HEK293 (cell line): ENCODE data around the gene DOK3.

Experiments used
- CTCF ChIA-PET: fragments of 350-600 bp; formaldehyde crosslinking; extraction: SDS; loops from one replicate; lab custom pipeline; 2021; ENCODE audit warnings: antibody characterized with exemption; lab: Yijun Ruan, JAX
- POLR2A ChIA-PET: fragments of 300-600 bp; formaldehyde crosslinking; extraction: SDS; loops from one replicate; lab custom pipeline; 2020; ENCODE audit warnings: antibody characterized with exemption, inconsistent platforms; lab: Yijun Ruan, JAX
- H3K27ac ChIP-seq: fragments of 200-500 bp; sonication (Bioruptor generic); 2 replicates; pipeline ENCODE4 v1.5.1; 2014; ENCODE audit warnings: low read depth, low read length, control low read depth, inconsistent platforms; ENCODE audit errors: extremely low read depth
- H3K36me3 ChIP-seq, 2 experiments: fragments of 200-500 bp in 1 of 2; sonication (Bioruptor generic) in 1 of 2; 1 replicate in 1 of 2; 2 replicates in 1 of 2; pipeline ENCODE4 v1.5.1; 2014 to 2017; ENCODE audit warnings: inconsistent platforms in 2 of 2, low read length in 2 of 2; ENCODE audit not compliant: control insufficient read depth in 2 of 2, insufficient read depth in 1 of 2
- H3K4me1 ChIP-seq: fragments of 200-500 bp; sonication (Bioruptor generic); 2 replicates; pipeline ENCODE4 v1.5.1; 2014; ENCODE audit warnings: mild to moderate bottlenecking, low read length, inconsistent platforms; ENCODE audit not compliant: control insufficient read depth, insufficient read depth
- H3K4me3 ChIP-seq: 2 replicates; pipeline ENCODE4 v1.5.1; 2011; ENCODE audit warnings: low read depth, mild to moderate bottlenecking, control low read depth, low read length, moderate library complexity
- H3K9me3 ChIP-seq: fragments of 200-500 bp; sonication (Bioruptor generic); 2 replicates; pipeline ENCODE4 v1.5.1; 2014; ENCODE audit warnings: low read depth, low read length, inconsistent platforms; ENCODE audit not compliant: control insufficient read depth, insufficient read depth
- GLIS1 ChIP-seq: fragments of 450-650 bp; formaldehyde crosslinking; IDR thresholded peaks from 2 replicates; pipeline ENCODE4 v1.5.1; 2016; ENCODE audit warnings: missing biosample characterization, missing genetic modification characterization
- HOXC10 ChIP-seq: sonication (generic); formaldehyde crosslinking; IDR thresholded peaks from 2 replicates; pipeline ENCODE4 v1.8.1; 2023; ENCODE audit warnings: mild to moderate bottlenecking, missing genetic modification reagents
- KLF7 ChIP-seq: fragments of 450-650 bp; formaldehyde crosslinking; IDR thresholded peaks from 2 replicates; pipeline ENCODE4 v1.5.1; 2016; ENCODE audit warnings: missing biosample characterization, missing genetic modification characterization, borderline replicate concordance
- MEIS1 ChIP-seq: sonication (generic); formaldehyde crosslinking; IDR thresholded peaks from 2 replicates; pipeline ENCODE4 v1.8.1; 2022; ENCODE audit warnings: missing genetic modification reagents, mild to moderate bottlenecking, borderline replicate concordance
- PRDM4 ChIP-seq: fragments of 450-650 bp; formaldehyde crosslinking; IDR thresholded peaks from 2 replicates; pipeline ENCODE4 v1.5.1; 2017; ENCODE audit warnings: missing biosample characterization, missing genetic modification characterization
- RBAK ChIP-seq: fragments of 450-650 bp; formaldehyde crosslinking; IDR thresholded peaks from 2 replicates; pipeline ENCODE4 v1.5.1; 2016; ENCODE audit warnings: missing biosample characterization, missing genetic modification characterization
- SP3 ChIP-seq: fragments of 450-650 bp; formaldehyde crosslinking; IDR thresholded peaks from 2 replicates; pipeline ENCODE4 v1.5.1; 2016; ENCODE audit warnings: missing biosample characterization, missing genetic modification characterization
- ZFHX2 ChIP-seq: fragments of 450-650 bp; formaldehyde crosslinking; conservative IDR thresholded peaks from 2 replicates; pipeline ENCODE4 v1.5.1; 2016; ENCODE audit warnings: missing biosample characterization, missing genetic modification characterization
- ZNF10 ChIP-seq: fragments of 450-650 bp; formaldehyde crosslinking; IDR thresholded peaks from 2 replicates; pipeline ENCODE4 v1.5.1; 2017; ENCODE audit warnings: missing biosample characterization, missing genetic modification characterization
- ZNF157 ChIP-seq: fragments of 450-650 bp; formaldehyde crosslinking; IDR thresholded peaks from 2 replicates; pipeline ENCODE4 v1.5.1; 2016; ENCODE audit warnings: missing biosample characterization, missing genetic modification characterization
- ZNF184 ChIP-seq: fragments of 450-650 bp; IDR thresholded peaks from 2 replicates; pipeline ENCODE4 v1.5.1; 2018; ENCODE audit warnings: missing biosample characterization, mild to moderate bottlenecking, missing genetic modification characterization
- ZNF211 ChIP-seq: fragments of 450-650 bp; formaldehyde crosslinking; IDR thresholded peaks from 2 replicates; pipeline ENCODE4 v1.5.1; 2016; ENCODE audit warnings: low read depth, missing biosample characterization, missing genetic modification characterization
- ZNF292 ChIP-seq: fragments of 450-650 bp; formaldehyde crosslinking; IDR thresholded peaks from 2 replicates; pipeline ENCODE4 v1.5.1; 2016; ENCODE audit warnings: low read depth, missing biosample characterization, missing genetic modification characterization, borderline replicate concordance
- ZNF350 ChIP-seq: fragments of 450-650 bp; formaldehyde crosslinking; IDR thresholded peaks from 2 replicates; pipeline ENCODE4 v1.5.0; 2017; ENCODE audit warnings: missing biosample characterization, mild to moderate bottlenecking, missing genetic modification characterization
- ZNF488 ChIP-seq: fragments of 450-650 bp; formaldehyde crosslinking; IDR thresholded peaks from 2 replicates; pipeline ENCODE4 v1.5.1; 2016; ENCODE audit warnings: missing biosample characterization, missing genetic modification characterization
- ZNF530 ChIP-seq: fragments of 450-650 bp; formaldehyde crosslinking; IDR thresholded peaks from 2 replicates; pipeline ENCODE4 v1.5.1; 2016; ENCODE audit warnings: low read depth, missing biosample characterization, missing genetic modification characterization
- ZNF555 ChIP-seq: fragments of 450-650 bp; formaldehyde crosslinking; conservative IDR thresholded peaks from 2 replicates; pipeline ENCODE4 v1.5.1; 2017; ENCODE audit warnings: missing biosample characterization, mild to moderate bottlenecking, missing genetic modification characterization, inconsistent platforms
- ZNF561 ChIP-seq: fragments of 450-650 bp; IDR thresholded peaks from 2 replicates; pipeline ENCODE4 v1.5.1; 2018; ENCODE audit warnings: missing biosample characterization, missing genetic modification characterization, borderline replicate concordance
- ZNF654 ChIP-seq: fragments of 450-650 bp; formaldehyde crosslinking; IDR thresholded peaks from 2 replicates; pipeline ENCODE4 v1.5.1; 2016; ENCODE audit warnings: low read depth, missing biosample characterization, missing genetic modification characterization
- ZNF707 ChIP-seq: fragments of 450-650 bp; formaldehyde crosslinking; IDR thresholded peaks from 2 replicates; pipeline ENCODE4 v1.5.1; 2016; ENCODE audit warnings: missing biosample characterization, missing genetic modification characterization
- ZNF768 ChIP-seq: fragments of 450-650 bp; formaldehyde crosslinking; IDR thresholded peaks from 2 replicates; pipeline ENCODE4 v1.5.1; 2018; ENCODE audit warnings: missing biosample characterization, mild to moderate bottlenecking, missing genetic modification characterization
- ZNF830 ChIP-seq: fragments of 450-650 bp; IDR thresholded peaks from 2 replicates; pipeline ENCODE4 v1.5.0; 2018; ENCODE audit warnings: missing biosample characterization, missing genetic modification characterization, low read depth, mild to moderate bottlenecking, moderate library complexity
- ZSCAN16 ChIP-seq: fragments of 450-650 bp; formaldehyde crosslinking; IDR thresholded peaks from 2 replicates; pipeline ENCODE4 v1.5.1; 2016; ENCODE audit warnings: missing biosample characterization, missing genetic modification characterization
- ZSCAN18 ChIP-seq: fragments of 450-650 bp; formaldehyde crosslinking; IDR thresholded peaks from 2 replicates; pipeline ENCODE4 v1.5.1; 2016; ENCODE audit warnings: missing biosample characterization, missing genetic modification characterization
- TF ChIP-seq, protein P1 (sequence below): fragments of 450-650 bp; formaldehyde crosslinking; IDR thresholded peaks from 2 replicates; pipeline ENCODE4 v1.5.1; 2016; ENCODE audit warnings: missing biosample characterization, missing genetic modification characterization
- TF ChIP-seq, protein P2 (sequence below): fragments of 450-650 bp; formaldehyde crosslinking; IDR thresholded peaks from 2 replicates; pipeline ENCODE4 v1.5.1; 2016; ENCODE audit warnings: missing biosample characterization, missing genetic modification characterization

The DOK3 gene

DNA sequence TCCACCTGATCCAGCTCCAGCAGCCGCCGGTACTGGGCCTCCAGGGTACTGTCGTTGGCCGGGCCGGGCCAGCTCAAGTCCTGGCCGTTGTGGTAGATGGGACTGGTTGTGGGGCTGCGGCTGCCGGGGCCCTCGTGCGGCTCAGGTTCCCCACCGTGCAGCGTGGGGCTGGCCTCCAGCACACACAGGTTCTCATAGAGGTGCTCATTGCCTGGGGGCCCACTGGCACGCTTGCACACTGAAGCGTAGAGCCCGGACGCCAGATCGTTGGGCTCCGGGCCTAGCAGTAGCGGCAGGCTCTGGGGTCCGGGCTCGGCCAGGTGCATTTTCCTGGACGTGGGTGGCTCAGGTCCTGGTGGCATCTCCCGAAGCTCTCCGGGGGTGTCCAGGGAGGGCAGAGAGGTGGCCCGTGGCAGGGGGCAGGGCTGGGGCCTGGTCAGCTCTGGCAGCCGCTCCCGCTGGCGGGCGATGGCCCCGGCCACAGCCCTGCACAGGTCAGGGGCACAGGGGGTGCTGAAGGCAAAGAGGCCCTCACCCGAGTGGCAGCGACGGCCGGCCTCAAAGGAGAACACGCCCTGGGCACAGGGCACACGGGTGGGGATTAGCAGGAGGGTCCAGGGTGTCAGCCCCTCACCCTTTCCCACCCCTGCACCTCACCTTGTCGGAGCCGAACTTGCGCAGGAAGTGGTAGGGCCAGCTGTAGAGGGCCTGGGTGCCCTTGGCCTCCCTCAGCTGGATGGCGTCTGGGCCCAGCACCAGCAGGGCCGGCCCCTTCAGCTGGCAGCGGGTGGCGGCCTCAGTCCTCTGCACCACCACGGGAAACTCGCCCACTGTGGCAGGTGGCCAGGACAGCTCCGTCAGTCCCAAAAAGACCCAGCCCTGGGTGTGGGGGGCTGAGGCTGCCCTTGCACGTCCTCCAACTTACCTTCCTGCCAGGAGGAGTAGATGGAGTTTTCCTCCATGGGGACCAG is 5.3 kb downstream of the DOK3 start:
- ChIA-PET POLR2A (interaction anchor here (0.5 to 1.3 kb wide), 4 partner anchors 10 to 713 kb away, joined by 3 read pairs; no protein-coding TSS in a partner anchor), CTCF (interaction anchor here (0.5 to 1.7 kb wide), 6 partner anchors 13 to 558 kb away, joined by 3 to 6 read pairs (median 4); no protein-coding TSS in a partner anchor)
- Histone ChIP-seq H3K36me3 (peaks cover 0 to 10% of the 10 kb centered on the region in 2 experiments; a peak in 1 of 3 replicates), H3K4me1 (no peaks in the 10 kb centered on the region), H3K27ac (no peak overlapping the region), H3K4me3 (no peak overlapping the region), H3K9me3 (no peaks in the 10 kb centered on the region)
- TF ChIP-seq KLF7 (tag by site-specific recombination), result no peak
- TF ChIP-seq, protein P1, sequence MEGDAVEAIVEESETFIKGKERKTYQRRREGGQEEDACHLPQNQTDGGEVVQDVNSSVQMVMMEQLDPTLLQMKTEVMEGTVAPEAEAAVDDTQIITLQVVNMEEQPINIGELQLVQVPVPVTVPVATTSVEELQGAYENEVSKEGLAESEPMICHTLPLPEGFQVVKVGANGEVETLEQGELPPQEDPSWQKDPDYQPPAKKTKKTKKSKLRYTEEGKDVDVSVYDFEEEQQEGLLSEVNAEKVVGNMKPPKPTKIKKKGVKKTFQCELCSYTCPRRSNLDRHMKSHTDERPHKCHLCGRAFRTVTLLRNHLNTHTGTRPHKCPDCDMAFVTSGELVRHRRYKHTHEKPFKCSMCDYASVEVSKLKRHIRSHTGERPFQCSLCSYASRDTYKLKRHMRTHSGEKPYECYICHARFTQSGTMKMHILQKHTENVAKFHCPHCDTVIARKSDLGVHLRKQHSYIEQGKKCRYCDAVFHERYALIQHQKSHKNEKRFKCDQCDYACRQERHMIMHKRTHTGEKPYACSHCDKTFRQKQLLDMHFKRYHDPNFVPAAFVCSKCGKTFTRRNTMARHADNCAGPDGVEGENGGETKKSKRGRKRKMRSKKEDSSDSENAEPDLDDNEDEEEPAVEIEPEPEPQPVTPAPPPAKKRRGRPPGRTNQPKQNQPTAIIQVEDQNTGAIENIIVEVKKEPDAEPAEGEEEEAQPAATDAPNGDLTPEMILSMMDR, result no peak
- no peak for TF ChIP-seq ZNF211 (tag by site-specific recombination)
- no peak for TF ChIP-seq ZFHX2
- TF ChIP-seq ZNF184, result no peak
- no peak for TF ChIP-seq ZNF157 (tag by site-specific recombination)
- no peak for TF ChIP-seq ZNF555 (tag by site-specific recombination)
- no peak for TF ChIP-seq ZNF292
- no peak for TF ChIP-seq RBAK (tag by site-specific recombination)
- no peak for TF ChIP-seq PRDM4 (tag by site-specific recombination)
- TF ChIP-seq ZNF350 (tag by site-specific recombination), result no peak
- TF ChIP-seq ZSCAN18 (tag by site-specific recombination), result no peak
- no peak for TF ChIP-seq ZNF530 (tag by site-specific recombination)
- no peak for TF ChIP-seq ZNF10 (tag by site-specific recombination)
- no peak for TF ChIP-seq ZNF768 (tag by site-specific recombination)
- no peak for TF ChIP-seq ZNF707 (tag by site-specific recombination)
- TF ChIP-seq ZSCAN16, result no peak

- H3K4me3 ChIP-seq, result no peak overlapping the region
- H3K9me3 ChIP-seq, result no peaks in the 10 kb centered on the region
- H3K36me3 ChIP-seq, result peaks cover 0 to 2% of the 10 kb centered on the region in 2 experiments; a peak in 1 of 3 replicates
- POLR2A ChIA-PET, result interaction anchor here (0.5 to 1.3 kb wide), 3 partner anchors 12 to 714 kb away, joined by 3 read pairs; no protein-coding TSS in a partner anchor
- H3K4me1 ChIP-seq, result no peaks in the 10 kb centered on the region
- CTCF ChIA-PET, result interaction anchor here (0.6 to 5.0 kb wide), 7 partner anchors 12 to 100 kb away, joined by 3 to 54 read pairs (median 5); no protein-coding TSS in a partner anchor
- no peak overlapping the region for H3K27ac ChIP-seq
- TF ChIP-seq ZNF830 (tag by site-specific recombination), result no peak
- no peak for TF ChIP-seq HOXC10 (CRISPR knock-in tag)
- no peak for TF ChIP-seq SP3 (tag by site-specific recombination)
- TF ChIP-seq ZNF654, result no peak
- TF ChIP-seq GLIS1, result no peak
- TF ChIP-seq ZNF488 (tag by site-specific recombination), result no peak
- TF ChIP-seq, protein P2, sequence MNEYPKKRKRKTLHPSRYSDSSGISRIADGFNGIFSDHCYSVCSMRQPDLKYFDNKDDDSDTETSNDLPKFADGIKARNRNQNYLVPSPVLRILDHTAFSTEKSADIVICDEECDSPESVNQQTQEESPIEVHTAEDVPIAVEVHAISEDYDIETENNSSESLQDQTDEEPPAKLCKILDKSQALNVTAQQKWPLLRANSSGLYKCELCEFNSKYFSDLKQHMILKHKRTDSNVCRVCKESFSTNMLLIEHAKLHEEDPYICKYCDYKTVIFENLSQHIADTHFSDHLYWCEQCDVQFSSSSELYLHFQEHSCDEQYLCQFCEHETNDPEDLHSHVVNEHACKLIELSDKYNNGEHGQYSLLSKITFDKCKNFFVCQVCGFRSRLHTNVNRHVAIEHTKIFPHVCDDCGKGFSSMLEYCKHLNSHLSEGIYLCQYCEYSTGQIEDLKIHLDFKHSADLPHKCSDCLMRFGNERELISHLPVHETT (tag by site-specific recombination), result no peak
- TF ChIP-seq ZNF707 (tag by site-specific recombination), result no peak
- TF ChIP-seq ZNF561 (tag by site-specific recombination), result no peak
- TF ChIP-seq MEIS1 (CRISPR knock-in tag), result no peak
Measured at GRCh38 chr5:177503351-177504085, 6.1 kb downstream of the DOK3 start.
